Activated CD8-positive, alpha-beta memory T cell treated with anti-CD3 and anti-CD28 coated beads, Interleukin-2, amount 50 U/mL, for 24 hours (primary cell): ENCODE measurements around the gene GLYATL3.

Experiments
- DNase-seq: peaks from one replicate; pipeline ENCODE4 v3.0.0-alpha.2; 2020; ENCODE audit errors: extremely low read depth

The GLYATL3 gene

DNA sequence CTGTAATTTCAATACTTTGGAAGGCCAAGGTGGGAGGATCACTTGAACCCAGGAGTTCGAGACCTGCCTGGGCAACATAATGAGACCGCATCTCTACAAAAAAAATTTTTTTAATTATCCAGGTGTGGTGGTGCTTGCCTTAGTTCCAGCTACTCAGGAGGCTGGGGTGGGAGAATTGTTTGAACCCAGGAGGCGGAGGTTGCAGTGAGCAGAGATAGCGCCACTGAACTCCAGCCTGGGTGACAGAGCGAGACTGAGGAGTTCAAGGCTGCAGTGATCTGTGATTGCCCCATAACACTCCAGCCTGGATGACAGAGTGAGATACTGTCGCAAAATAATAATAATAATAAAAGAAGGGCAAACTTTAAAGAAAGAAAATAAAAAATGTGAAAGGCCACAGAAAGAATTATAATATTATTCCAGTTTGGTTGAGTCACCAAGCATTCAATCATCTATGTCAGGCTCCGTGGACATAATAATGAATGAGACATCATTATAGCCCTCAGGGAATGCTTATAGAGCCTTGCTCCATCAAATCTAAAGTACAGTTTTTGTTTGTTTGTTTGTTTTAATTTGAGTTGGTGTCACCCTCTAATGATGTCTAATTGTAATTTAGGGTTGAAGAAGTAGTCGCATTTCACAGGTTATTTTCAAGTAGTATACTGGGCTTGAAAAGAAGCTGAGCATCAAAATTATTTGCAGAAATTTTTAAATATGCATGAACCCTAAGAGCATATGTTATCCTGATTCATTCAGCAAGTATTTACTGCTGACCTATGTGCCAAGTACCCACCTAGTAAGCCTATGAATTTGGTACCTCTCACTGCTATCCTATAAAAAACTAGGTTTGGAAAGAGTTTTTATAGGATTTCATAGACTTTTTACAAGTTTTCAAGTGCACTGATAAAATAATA is 15.1 kb downstream of the GLYATL3 start:
- DNase-seq = no peak

DNA sequence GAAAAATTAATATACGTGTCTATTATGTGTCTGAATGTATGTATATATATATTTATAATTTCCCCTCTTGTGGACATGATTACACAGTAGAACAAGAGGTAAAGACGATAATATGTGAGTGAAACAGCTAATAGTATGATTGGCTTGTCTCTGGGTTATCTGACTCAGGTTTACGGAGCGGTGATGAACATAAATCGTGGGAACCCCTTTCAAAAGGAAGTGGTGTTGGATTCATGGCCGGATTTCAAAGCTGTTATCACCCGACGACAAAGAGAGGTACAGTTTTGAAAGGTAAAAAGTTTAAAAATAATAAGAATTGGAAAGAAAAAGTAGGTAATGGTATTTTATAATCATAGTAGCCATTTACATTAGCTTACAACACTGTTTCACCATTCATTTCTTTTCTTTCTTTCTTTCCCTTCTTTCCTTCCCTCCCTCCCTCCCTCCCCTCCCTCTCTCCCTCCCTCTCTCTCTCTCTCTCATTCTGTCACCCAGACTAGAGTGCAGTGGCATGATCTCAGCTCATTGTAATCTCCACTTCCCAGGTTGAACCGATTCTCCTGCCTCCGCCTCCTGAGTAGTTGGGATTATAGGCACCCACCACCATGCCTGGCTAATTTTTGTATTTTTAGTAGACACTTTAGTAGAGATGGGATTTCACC is 15.9 kb downstream of the GLYATL3 start:
- DNase-seq = no peak

DNA sequence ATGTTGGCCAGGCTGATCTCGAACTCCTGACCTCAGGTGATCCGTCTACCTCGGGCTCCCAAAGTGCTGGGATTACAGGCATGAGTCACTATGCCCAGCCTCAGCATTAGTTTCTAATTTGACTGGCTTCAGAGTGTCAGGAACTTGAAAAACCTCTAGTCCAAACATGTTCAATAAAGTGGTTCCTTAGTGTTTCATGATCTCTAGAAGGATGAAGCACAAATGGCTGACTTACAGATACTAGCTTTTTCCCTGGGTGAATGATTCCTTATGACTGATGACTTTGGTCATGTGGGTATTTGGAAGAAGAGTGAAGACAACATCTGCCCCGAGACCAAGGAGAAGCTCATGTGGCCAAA is 16.4 kb downstream of the GLYATL3 start:
- no peak for DNase-seq

DNA sequence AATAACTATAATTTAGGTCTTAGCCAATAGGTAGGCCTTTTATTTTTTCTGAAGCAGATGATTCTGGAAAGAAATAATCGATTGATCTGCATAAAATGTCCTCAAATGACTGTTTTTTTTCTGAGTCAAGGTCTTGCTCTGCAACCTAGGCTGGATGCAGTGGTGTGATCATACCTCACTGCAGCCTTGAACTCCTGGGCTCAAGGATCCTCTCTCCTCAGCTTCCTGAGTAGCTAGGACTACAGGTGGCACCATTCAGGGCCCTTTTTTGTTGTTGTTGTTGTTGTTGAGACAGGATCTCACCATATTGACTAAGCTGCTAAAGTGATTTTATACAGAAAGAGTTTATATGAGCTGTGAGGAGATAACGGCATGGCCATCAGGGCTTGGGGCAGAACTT is 18.2 kb downstream of the GLYATL3 start:
- DNase-seq = no peak

DNA sequence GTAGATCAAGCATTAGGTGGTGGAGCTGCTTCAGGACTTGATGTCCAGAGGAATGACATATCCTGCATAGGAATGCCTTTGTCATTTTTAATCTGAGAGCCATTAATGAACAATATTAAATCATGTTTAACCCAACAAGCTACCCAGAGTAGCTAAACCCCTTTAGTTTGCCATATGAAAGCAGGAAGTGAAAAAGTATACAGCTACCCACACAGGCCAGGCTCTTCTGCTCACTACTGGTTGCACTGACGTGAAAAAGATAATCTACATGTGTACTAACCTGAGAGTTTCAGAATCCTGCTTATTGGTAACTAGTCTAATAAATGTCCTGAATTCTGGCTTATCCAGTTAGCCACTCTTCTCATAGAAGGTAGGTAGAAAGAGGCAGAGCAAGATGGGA is 19.9 kb downstream of the GLYATL3 start:
- DNase-seq = no peak

DNA sequence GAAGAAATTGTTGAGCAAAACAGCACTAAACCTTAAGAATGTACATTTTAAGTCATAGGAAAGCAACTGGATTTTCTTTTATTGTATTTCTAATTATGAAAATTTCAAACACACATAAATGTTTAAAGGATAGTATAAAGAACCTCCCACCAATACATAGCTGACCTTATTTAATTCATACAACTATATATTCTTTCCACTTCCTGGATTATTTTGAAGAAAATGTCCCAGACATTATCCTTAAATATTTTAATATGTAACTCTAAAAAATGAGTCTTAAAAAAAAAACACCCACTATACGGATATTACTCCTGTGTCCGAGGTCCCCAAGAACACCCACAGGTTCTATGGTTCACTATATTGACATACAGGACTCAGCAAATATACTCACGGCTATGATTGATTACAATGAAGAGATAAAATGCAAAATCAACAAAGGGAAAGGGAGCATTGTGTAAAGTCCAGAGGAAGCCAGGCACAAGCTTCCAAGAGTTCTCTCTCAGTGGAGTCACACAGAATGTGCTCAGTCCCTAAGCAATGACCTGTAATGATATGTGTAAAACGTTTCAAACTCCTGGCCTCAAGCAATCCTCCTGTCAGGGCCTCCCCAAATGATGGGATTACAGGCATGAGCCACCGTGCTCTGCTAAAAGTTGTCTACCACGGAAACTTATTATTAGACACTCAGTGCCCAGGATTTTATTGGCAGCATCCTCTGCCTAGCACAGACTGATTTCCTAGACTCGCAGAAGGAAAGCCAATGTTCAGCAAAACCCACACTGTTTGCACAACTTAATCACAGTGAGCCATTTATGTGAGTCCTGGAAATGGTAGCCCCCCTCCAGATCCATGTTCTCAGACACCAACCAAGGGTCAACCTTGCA is 23.2 kb downstream of the GLYATL3 start:
- DNase-seq = no peak

DNA sequence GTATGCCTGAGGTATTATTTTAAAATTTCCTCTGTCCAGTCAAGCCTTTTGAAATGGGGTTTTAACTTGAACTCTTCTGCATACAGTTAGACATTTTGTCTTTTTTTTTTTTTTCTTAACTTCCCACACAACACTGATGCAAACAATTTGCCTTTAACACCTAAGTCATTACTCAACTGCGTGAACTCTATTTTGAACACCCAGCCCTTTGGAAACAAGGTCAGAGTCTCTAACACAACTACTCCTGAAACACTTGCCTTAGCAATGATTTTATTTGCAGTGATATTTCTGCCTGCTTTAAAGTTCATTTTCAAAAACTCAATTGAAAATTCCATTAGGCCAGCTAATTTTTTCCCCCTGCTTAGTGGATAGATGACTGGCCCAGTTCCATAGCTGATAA is 24.2 kb downstream of the GLYATL3 start:
- no peak for DNase-seq

DNA sequence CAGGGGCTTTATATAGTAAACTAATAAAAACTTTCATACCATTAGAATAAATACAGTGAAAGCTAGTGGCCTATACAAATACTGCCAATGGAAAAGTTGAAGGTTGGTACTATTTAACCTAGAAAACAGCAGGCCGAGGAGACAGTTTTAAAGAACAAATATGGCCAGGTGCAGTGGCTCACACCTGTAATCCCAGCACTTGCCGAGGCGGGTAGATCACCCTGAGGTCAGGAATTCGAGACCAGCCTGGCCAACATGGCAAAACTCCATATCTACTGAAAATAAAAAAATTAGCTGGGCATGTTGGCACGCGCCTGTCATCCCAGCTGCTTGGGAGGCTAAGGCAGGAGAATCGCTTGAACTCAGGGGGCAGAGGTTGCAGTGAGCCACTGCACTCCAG is 24.8 kb downstream of the GLYATL3 start:
- no peak for DNase-seq

DNA sequence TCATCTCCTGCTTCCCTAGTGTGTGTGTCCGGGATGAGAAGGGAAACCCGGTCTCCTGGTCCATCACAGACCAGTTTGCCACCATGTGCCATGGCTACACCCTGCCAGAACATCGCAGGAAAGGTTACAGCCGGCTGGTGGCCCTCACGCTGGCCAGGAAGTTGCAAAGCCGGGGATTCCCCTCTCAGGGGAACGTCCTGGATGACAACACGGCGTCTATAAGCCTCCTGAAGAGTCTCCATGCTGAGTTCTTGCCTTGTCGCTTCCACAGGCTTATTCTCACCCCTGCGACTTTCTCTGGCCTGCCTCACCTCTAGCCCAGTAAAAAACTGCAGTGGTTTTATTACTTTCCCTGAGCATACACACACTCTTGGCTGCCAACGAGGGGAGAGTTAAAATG is 26.9 kb downstream of the GLYATL3 start:
- DNase-seq = no peak

DNA sequence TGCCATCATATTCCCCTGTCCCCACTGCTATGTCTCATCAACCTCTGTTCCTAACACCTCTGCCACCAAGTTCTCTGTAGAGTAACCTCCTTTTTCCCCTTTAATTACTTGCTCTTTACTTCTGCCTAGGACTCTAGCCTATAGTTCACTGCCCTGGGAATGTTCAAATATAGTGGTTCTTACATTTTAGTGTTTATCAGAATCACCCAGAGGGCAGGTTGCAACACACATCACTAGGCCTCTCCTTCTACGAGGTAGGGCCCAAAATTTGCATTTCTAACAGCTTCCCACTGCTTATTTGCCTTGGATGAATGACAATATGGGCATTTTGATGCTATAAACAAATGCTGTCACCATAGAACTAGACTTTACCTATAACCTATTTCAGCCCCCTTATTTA is 27.6 kb downstream of the GLYATL3 start:
- DNase-seq = no peak

DNA sequence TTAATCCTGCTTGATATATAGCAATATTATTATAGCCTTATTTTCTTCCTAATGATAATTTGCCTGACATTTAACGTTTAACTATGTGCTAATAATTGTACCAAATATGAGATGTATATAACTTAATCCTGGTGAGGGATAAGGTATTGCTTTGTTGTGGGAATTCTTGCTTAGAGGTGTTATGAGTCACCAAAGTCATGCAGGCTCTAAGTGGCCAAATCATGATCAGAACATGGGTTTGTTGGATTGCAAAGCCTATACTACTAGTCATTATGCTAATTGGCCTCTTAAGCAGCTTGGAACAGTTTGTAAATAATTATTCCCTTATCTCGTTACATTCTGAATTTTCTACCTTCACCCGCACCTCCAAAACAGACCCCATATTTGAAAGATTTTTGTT is 28.8 kb downstream of the GLYATL3 start:
- no peak for DNase-seq

DNA sequence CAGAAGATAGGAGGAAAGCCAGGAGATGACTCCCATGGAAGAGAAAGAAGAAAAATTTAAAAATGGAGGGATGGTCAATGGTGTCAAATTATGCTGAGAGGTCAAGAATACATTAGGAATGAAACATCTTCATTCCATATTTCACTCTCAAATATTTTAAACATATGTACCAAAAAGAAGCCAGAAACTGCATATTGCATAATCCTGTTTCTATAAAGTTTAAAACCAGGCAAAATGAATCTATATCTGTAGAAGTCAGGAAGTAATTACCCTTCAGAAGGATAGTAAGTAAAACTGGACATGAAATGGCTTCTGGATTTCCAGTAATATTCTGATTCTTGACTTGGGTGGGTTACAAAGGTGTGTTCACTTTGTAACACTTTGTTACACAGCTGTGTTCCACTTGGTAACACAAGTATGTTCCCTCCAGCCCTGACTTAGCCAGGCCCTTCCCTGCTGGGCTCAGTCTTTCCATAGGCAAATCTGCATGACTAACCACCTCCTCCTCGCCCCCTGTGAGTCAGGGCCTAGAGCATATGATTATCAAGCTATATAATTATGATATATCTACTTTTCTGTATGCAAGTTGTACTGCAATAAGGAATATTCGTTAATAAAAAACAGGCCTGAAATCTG is 30.5 kb downstream of the GLYATL3 start:
- DNase-seq = no peak

DNA sequence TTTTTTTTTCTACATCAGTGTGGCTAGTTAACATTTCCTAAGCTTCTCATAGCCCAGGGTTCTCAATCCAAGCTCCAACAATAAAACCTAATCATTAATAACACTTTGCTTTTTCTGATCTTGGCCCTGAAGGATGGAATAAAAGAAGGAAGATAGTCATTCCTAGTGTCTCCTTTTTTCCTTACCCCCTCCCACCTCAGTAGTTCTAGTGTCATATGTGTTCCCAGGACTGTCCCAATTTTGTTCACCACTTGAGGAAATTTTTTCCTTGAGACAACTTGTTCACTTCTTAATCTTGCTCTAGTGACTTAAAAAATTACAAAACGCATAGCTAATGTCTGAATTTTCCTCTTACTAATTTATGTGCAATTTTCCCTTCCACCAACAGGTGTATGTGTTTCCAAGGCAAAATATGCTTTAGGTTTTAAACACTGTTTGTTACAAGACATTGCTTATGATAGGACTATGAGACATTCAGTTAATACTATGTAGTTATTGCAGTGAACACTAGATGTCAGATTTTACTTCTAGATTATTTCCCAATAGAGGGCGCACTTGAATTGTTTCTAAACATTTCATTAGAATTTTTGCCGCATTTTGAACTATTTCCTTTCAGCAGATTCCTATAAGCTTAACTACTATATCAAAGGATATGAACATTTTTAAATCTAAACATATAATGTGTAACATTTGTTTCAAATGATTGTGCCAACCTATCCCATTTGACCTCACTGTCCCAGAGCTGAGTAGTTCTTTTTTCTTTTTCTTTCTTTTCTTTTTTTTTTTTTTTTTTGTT is 32.2 kb downstream of the GLYATL3 start:
- no peak for DNase-seq

DNA sequence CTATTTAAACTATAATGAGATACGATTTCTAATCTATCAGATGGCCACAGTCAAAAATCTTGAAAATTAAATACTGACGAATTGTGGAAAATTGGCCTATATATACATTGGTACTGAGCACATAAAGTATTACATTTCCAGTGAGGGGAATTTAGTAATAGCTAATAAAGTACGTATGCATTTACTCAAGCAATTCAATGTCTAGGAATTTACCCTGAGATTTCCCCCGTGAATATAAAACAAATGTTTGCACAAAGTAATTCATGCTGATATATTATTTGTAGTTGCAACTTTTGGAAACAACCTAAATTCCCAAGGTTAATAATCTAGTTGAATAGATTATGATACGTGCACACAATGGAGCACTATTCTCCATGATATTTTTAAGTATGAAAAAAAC is 36.1 kb downstream of the GLYATL3 start:
- no peak for DNase-seq

DNA sequence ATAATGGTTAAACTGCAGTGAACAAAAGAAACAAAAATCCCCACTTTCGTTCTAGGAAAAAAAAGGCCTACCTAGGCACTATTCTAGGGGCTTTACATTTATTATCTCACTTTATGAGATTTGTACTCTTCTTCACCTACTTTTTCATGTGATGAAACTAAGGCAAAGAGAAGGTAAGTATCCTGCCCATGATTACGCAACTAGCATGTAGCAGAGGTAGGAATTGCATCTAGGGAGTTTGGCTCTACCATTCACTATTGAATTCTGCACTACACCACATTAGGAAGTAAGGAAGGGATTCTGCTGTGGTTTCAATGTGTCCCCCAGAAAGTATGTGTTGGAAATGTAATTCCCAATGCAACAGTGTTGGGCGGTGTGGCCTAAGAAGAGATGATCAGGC is 39.4 kb downstream of the GLYATL3 start:
- DNase-seq = no peak

DNA sequence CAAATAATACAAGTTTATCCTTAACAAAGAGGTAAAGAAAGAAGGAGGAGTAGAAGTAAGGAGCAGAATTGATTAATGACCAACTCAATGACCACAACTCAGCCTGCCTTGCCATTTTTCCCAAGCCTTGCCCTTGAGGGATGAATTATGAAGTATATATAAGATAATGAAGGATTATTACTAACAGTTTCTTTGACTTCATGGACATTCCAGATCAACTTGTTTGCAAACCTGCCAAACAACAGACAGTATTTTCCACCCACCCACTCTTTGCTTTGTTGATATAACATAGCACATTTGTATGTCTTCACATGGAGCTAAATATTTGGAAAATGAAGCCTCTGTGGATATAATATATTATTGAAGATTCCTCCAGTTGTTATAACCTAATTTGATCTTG is 40.9 kb downstream of the GLYATL3 start:
- DNase-seq = no peak

DNA sequence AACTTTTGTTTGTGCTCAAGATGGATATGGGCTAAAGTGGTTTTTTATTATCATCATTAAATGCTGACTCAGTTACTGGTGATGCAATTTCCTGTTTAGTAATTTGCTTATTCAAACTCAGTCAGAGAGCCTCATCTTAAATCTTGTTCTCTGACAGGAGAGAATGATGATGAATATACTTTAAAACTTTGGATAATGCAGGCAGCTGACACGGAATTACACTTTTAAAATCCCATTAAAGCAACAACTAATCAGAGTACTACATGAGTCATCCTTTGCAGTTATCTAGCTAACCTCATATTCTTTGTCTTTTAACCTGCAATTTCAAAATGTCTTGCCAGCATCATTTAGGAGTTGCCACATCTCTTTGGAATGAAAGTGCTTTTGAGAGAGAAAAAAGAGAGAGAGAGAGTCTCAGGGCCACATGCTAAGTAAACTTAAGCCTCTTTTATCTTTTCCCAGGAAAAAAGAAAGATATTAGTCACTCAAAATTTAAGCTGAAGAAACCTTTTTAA is 41.5 kb downstream of the GLYATL3 start:
- DNase-seq = no peak

DNA sequence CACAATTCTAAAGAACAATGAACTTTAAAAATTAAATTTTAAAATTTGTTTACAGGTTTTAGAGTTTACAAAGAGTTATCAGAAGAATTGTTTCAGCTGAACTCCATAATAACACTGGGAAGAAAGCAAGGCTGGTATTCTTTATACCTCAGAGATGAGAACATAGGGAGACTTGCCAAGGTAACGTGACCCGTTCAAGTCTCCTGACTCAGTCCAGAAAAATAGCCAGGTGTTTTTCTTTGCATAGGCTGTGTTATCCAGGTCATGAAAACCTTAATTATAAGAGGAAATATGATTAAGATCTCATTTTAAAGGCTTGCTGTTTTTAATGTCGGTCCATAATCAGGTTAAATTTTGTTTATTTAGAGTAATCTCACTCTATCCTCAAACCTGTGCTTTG is 42.2 kb downstream of the GLYATL3 start:
- DNase-seq = no peak

DNA sequence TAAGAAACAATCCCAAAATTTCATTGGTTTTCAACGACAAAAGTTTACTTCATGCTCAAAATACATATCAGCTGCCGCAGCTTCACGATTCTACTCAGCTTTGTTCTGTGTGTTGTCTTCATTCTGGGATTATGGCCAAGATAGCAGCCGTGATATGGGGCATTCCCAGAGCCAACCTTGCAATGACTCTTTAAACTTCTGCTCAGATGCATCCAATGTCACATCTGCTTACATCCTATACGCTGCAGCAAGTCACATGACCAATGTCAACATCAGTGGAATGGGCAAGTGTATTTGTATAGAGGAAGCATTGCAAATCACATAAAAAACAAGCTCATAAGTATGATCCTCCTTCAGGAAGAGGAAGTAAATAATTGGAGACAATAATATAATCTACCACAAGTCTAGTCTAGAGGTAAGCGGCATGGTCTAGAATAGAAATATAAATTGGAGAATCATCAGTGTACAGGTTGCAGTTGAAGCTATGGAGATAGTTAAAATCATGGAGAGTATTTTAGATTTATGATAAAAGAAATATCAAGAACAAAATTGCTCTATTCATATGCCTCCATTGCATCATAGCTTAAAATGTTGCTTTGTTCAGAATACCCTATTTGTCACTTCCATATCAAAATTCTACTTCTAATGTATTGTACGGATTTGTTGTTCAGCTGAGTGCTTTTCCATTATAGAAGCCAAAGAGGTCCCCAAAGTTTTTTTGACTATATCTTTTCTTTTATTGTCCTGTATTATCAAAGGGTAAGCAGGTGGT is 43.5 kb downstream of the GLYATL3 start:
- DNase-seq = no peak

DNA sequence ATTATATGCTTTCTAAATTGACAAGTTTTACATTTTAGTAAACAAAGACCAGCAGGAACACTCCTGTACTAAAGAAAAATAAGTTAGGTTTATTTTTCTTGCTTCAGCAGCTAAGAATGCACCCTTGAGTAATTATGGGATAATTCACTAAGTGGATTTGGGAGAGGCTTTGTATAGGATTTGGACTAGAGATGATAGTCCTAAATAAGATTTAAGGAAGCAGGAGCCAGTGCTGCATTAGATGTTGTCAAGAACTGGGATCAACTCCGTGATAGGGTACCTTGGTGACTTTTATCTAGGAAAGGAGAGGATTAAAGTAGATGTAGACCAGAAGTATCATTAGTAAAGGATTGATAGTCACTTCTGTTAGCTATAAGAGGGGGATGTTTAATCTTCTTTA is 46.6 kb downstream of the GLYATL3 start:
- no peak for DNase-seq
